Measurements from ENCODE around the gene ASPG. TPM values are rescaled to one million over a fixed set of nuclear protein-coding genes. Genes with fewer than 3 reads are reported as not detected.

The ASPG gene
- total RNA-seq, 1 experiment from 2014 or later: not detected

GRCh38 chr14:104110491-104111209 is 25.1 kb downstream of the ASPG start:
- H3K9ac ChIP-seq (ENCODE audit: low read length): no peak overlapping the region
- no peaks in the 10 kb centered on the region for H3K27me3 ChIP-seq (ENCODE audit: low read length)
- no peak overlapping the region for H2AFZ ChIP-seq (ENCODE audit: low read length)
- H3K4me2 ChIP-seq (ENCODE audit: low read depth, low read length, poor library complexity, severe bottlenecking): no peak overlapping the region
- H4K20me1 ChIP-seq (ENCODE audit: insufficient read depth, low read depth, low read length): no peaks in the 10 kb centered on the region
- H3K79me2 ChIP-seq (ENCODE audit: low read length): no peaks in the 10 kb centered on the region
- H3K36me3 ChIP-seq (ENCODE audit: insufficient read depth, low read length): no peaks in the 10 kb centered on the region
- H3K27ac ChIP-seq (ENCODE audit: low read length): no peak overlapping the region
- H3K4me3 ChIP-seq (ENCODE audit: low read length): no peak overlapping the region
- no peaks in the 10 kb centered on the region for H3K9me2 ChIP-seq (replicated peaks; ENCODE audit: insufficient read depth, low read length)
- DNase-seq: no peak
- H3K4me1 ChIP-seq (ENCODE audit: low read length): no peaks in the 10 kb centered on the region
- no peaks in the 10 kb centered on the region for H3K9me3 ChIP-seq (ENCODE audit: low read length)

GRCh38 chr14:104111301-104112112 is 26.0 kb downstream of the ASPG start:
- Histone ChIP-seq H3K27me3 (ENCODE audit: low read length) (no peaks in the 10 kb centered on the region), H3K9ac (ENCODE audit: low read length) (no peak overlapping the region), H3K9me3 (ENCODE audit: low read length) (no peaks in the 10 kb centered on the region), H3K4me2 (ENCODE audit: low read depth, low read length, poor library complexity, severe bottlenecking) (no peak overlapping the region), H3K9me2 (replicated peaks; ENCODE audit: insufficient read depth, low read length) (no peaks in the 10 kb centered on the region), H3K36me3 (ENCODE audit: insufficient read depth, low read length) (no peaks in the 10 kb centered on the region), H4K20me1 (ENCODE audit: insufficient read depth, low read depth, low read length) (no peaks in the 10 kb centered on the region), H3K4me3 (ENCODE audit: low read length) (no peak overlapping the region), H3K4me1 (ENCODE audit: low read length) (no peaks in the 10 kb centered on the region), H2AFZ (ENCODE audit: low read length) (no peak overlapping the region), H3K79me2 (ENCODE audit: low read length) (no peaks in the 10 kb centered on the region), H3K27ac (ENCODE audit: low read length) (no peak overlapping the region)
- no peak for DNase-seq

- Histone ChIP-seq H3K9me3 (ENCODE audit: low read length) (no peaks in the 10 kb centered on the region), H4K20me1 (ENCODE audit: insufficient read depth, low read depth, low read length) (no peaks in the 10 kb centered on the region), H2AFZ (ENCODE audit: low read length) (no peak overlapping the region), H3K79me2 (ENCODE audit: low read length) (no peaks in the 10 kb centered on the region), H3K4me1 (ENCODE audit: low read length) (no peaks in the 10 kb centered on the region), H3K9ac (ENCODE audit: low read length) (no peak overlapping the region), H3K36me3 (ENCODE audit: insufficient read depth, low read length) (no peaks in the 10 kb centered on the region), H3K4me2 (ENCODE audit: low read depth, low read length, poor library complexity, severe bottlenecking) (no peak overlapping the region), H3K27ac (ENCODE audit: low read length) (no peak overlapping the region), H3K27me3 (ENCODE audit: low read length) (no peaks in the 10 kb centered on the region), H3K4me3 (ENCODE audit: low read length) (no peak overlapping the region), H3K9me2 (replicated peaks; ENCODE audit: insufficient read depth, low read length) (no peaks in the 10 kb centered on the region)
- no peak for DNase-seq
These were observed 26.6 kb downstream of the ASPG start for GRCh38 chr14:104112113-104112505.

- no peak overlapping the region for H2AFZ ChIP-seq (ENCODE audit: low read length)
- H3K9me3 ChIP-seq (ENCODE audit: low read length): no peaks in the 10 kb centered on the region
- no peak overlapping the region for H3K4me2 ChIP-seq (ENCODE audit: low read depth, low read length, poor library complexity, severe bottlenecking)
- H3K27me3 ChIP-seq (ENCODE audit: low read length): no peaks in the 10 kb centered on the region
- H3K9ac ChIP-seq (ENCODE audit: low read length): no peak overlapping the region
- H3K4me1 ChIP-seq (ENCODE audit: low read length): no peaks in the 10 kb centered on the region
- no peaks in the 10 kb centered on the region for H4K20me1 ChIP-seq (ENCODE audit: insufficient read depth, low read depth, low read length)
- no peaks in the 10 kb centered on the region for H3K9me2 ChIP-seq (replicated peaks; ENCODE audit: insufficient read depth, low read length)
- H3K36me3 ChIP-seq (ENCODE audit: insufficient read depth, low read length): no peaks in the 10 kb centered on the region
- H3K4me3 ChIP-seq (ENCODE audit: low read length): no peak overlapping the region
- no peak overlapping the region for H3K27ac ChIP-seq (ENCODE audit: low read length)
- no peaks in the 10 kb centered on the region for H3K79me2 ChIP-seq (ENCODE audit: low read length)
- DNase-seq: no peak
These were observed 27.4 kb downstream of the ASPG start for GRCh38 chr14:104112609-104113571.

- H3K4me3 ChIP-seq (ENCODE audit: low read length): no peak overlapping the region
- no peak overlapping the region for H3K9ac ChIP-seq (ENCODE audit: low read length)
- no peaks in the 10 kb centered on the region for H4K20me1 ChIP-seq (ENCODE audit: insufficient read depth, low read depth, low read length)
- no peak overlapping the region for H3K4me2 ChIP-seq (ENCODE audit: low read depth, low read length, poor library complexity, severe bottlenecking)
- H3K9me3 ChIP-seq (ENCODE audit: low read length): no peaks in the 10 kb centered on the region
- DNase-seq: no peak
- no peak overlapping the region for H3K27ac ChIP-seq (ENCODE audit: low read length)
- H3K4me1 ChIP-seq (ENCODE audit: low read length): no peaks in the 10 kb centered on the region
- H3K79me2 ChIP-seq (ENCODE audit: low read length): no peaks in the 10 kb centered on the region
- H2AFZ ChIP-seq (ENCODE audit: low read length): no peak overlapping the region
- H3K27me3 ChIP-seq (ENCODE audit: low read length): no peaks in the 10 kb centered on the region
- H3K36me3 ChIP-seq (ENCODE audit: insufficient read depth, low read length): no peaks in the 10 kb centered on the region
- H3K9me2 ChIP-seq (replicated peaks; ENCODE audit: insufficient read depth, low read length): no peaks in the 10 kb centered on the region
These were observed 28.3 kb downstream of the ASPG start for GRCh38 chr14:104113631-104114420.

- H4K20me1 ChIP-seq (ENCODE audit: insufficient read depth, low read depth, low read length): no peaks in the 10 kb centered on the region; the same call in 1 of the 2 replicates
- DNase-seq: no peak
- H3K4me1 ChIP-seq (ENCODE audit: low read length): no peaks in the 10 kb centered on the region
- H3K4me2 ChIP-seq (ENCODE audit: low read depth, low read length, poor library complexity, severe bottlenecking): no peak overlapping the region
- H3K9ac ChIP-seq (ENCODE audit: low read length): no peak overlapping the region
- H2AFZ ChIP-seq (ENCODE audit: low read length): no peak overlapping the region
- H3K27me3 ChIP-seq (ENCODE audit: low read length): no peaks in the 10 kb centered on the region
- no peaks in the 10 kb centered on the region for H3K36me3 ChIP-seq (ENCODE audit: insufficient read depth, low read length)
- H3K9me3 ChIP-seq (ENCODE audit: low read length): no peaks in the 10 kb centered on the region
- H3K9me2 ChIP-seq (replicated peaks; ENCODE audit: insufficient read depth, low read length): no peaks in the 10 kb centered on the region
- no peak overlapping the region for H3K27ac ChIP-seq (ENCODE audit: low read length)
- no peaks in the 10 kb centered on the region for H3K79me2 ChIP-seq (ENCODE audit: low read length)
- no peak overlapping the region for H3K4me3 ChIP-seq (ENCODE audit: low read length)
These were observed 29.1 kb downstream of the ASPG start for GRCh38 chr14:104114421-104115130.

GRCh38 chr14:104115131-104115600 is 29.7 kb downstream of the ASPG start:
- DNase-seq: no peak
- no peaks in the 10 kb centered on the region; the same call in 1 of the 2 replicates for H4K20me1 ChIP-seq (ENCODE audit: insufficient read depth, low read depth, low read length)
- H3K4me3 ChIP-seq (ENCODE audit: low read length): no peak overlapping the region
- H3K9ac ChIP-seq (ENCODE audit: low read length): no peak overlapping the region
- H2AFZ ChIP-seq (ENCODE audit: low read length): no peak overlapping the region
- H3K9me3 ChIP-seq (ENCODE audit: low read length): no peaks in the 10 kb centered on the region
- no peaks in the 10 kb centered on the region for H3K79me2 ChIP-seq (ENCODE audit: low read length)
- no peak overlapping the region for H3K4me2 ChIP-seq (ENCODE audit: low read depth, low read length, poor library complexity, severe bottlenecking)
- no peaks in the 10 kb centered on the region for H3K9me2 ChIP-seq (replicated peaks; ENCODE audit: insufficient read depth, low read length)
- H3K36me3 ChIP-seq (ENCODE audit: insufficient read depth, low read length): no peaks in the 10 kb centered on the region
- H3K27me3 ChIP-seq (ENCODE audit: low read length): no peaks in the 10 kb centered on the region
- H3K27ac ChIP-seq (ENCODE audit: low read length): no peak overlapping the region
- H3K4me1 ChIP-seq (ENCODE audit: low read length): no peaks in the 10 kb centered on the region
